Sigmoid colon (tissue), 7 donors: ENCODE results near the gene MAK. TPM values are rescaled to one million over a fixed set of nuclear protein-coding genes. Genes with fewer than 3 reads are reported as not detected.
A peak's percentile ranks its signal among the peaks of the same experiment; 100 is the strongest.

Experiments
- DNase-seq: peaks from one replicate; pipeline ENCODE4 v3.0.0-alpha.2; 2019
- H3K27ac ChIP-seq, 4 donors: fragments of 200-600 bp; sonication (generic); one replicate each; pipeline ENCODE4 v1.5.1; 2016 to 2019; ENCODE audit warnings: mild to moderate bottlenecking in 1 of 4
- H3K27me3 ChIP-seq, 3 donors: fragments of 200-600 bp; sonication (generic); one replicate each; pipeline ENCODE4 v1.5.1; 2019; ENCODE audit warnings: mild to moderate bottlenecking in 1 of 3
- H3K36me3 ChIP-seq, 4 donors: fragments of 200-600 bp; sonication (generic); one replicate each; pipeline ENCODE4 v1.5.1; 2016 to 2019
- H3K4me1 ChIP-seq, 4 donors: fragments of 200-600 bp; sonication (generic); one replicate each; pipeline ENCODE4 v1.5.1; 2017 to 2019
- H3K4me3 ChIP-seq, 4 donors: fragments of 200-600 bp; sonication (generic); one replicate each; pipeline ENCODE4 v1.5.1; 2017 to 2019; ENCODE audit warnings: mild to moderate bottlenecking in 2 of 4, moderate library complexity in 1 of 4
- H3K9me3 ChIP-seq, 4 donors: fragments of 200-600 bp in 3 of 4; sonication (generic) in 3 of 4; one replicate each; pipeline versions ENCODE4 v1.5.1 to v1.6.1; 2013 to 2019
- CTCF ChIP-seq, 4 experiments: fragments of 450-650 bp in 3 of 4; fragments of 200-600 bp in 1 of 4; IDR thresholded peaks; one replicate each; pipeline ENCODE4 v1.5.1; 2016 to 2019; ENCODE audit warnings: antibody characterized with exemption in 4 of 4, mild to moderate bottlenecking in 3 of 4, moderate library complexity in 2 of 4
- EP300 ChIP-seq, 4 donors: sonication (generic); formaldehyde crosslinking; IDR thresholded peaks; one replicate each; pipeline ENCODE4 v1.6.1; 2017; ENCODE audit warnings: antibody characterized with exemption in 4 of 4
- POLR2A ChIP-seq, 2 donors: fragments of 450-650 bp; IDR thresholded peaks; one replicate each; pipeline ENCODE4 v1.6.1; 2016; ENCODE audit warnings: antibody characterized with exemption in 2 of 2, mild to moderate bottlenecking in 2 of 2, moderate library complexity in 2 of 2
- POLR2AphosphoS5 ChIP-seq, 4 donors: sonication (generic); formaldehyde crosslinking; IDR thresholded peaks; one replicate each; pipeline ENCODE4 v1.6.1; 2017; ENCODE audit warnings: antibody characterized with exemption in 4 of 4
- WGBS, 2 donors: extraction: QIAGEN DNeasy Blood & Tissue Kit; methylation state at CpG; one replicate each; pipeline ENCODE4 v1.1.7; 2013; 5-methylcytosine and 5-hydroxymethylcytosine counted together
- intact Hi-C: fragments of 100-400 bp; cut with DNase I; formaldehyde crosslinking; loops from one replicate; pipeline ENCODE4 v1.15.1; 2023
- polyA plus RNA-seq, 3 donors: library from polyadenylated mRNA; stranded (reverse); fragments of 200-250 nt; gene quantifications; one replicate each; pipeline ENCODE4 v1.2.3, GENCODE V29; 2013
- total RNA-seq, 4 donors: library from RNA; depleted of rRNA; stranded (reverse); fragments of >200 nt; gene quantifications; one replicate each; pipeline ENCODE4 v1.1.0, GENCODE V29; 2016
- donor health status: healthy with polysubstance abuse.
- donor health status: Bipolar disorder and iron deficiency.
- donor health status: healthy.

MAK gene
- total and polyA plus RNA-seq, 7 donors = 0.03 to 0.36 TPM; not detected in 5

GRCh38 chr6:10733863-10734262, 104.5 kb downstream of the MAK start:
- Histone ChIP-seq H3K9me3 (no peaks in the 10 kb centered on the region), H3K4me1 (peaks cover 0 to 17% (median 0%) of the 10 kb centered on the region in 4 donors), H3K36me3 (peaks cover 0 to 37% (median 14%) of the 10 kb centered on the region in 4 donors), H3K4me3 (no peak overlapping the region), H3K27me3 (no peaks in the 10 kb centered on the region), H3K27ac (peak overlapping the region in 2 of 4 donors; percentile 44 to 61)
- 97% methylated on average over 3 of the region's 3 CpGs for WGBS, 2 donors
- no peak for TF ChIP-seq CTCF (IDR thresholded peaks at IDR 0.05)
- TF ChIP-seq POLR2A (IDR thresholded peaks at IDR 0.05) = no peak
- no peak for TF ChIP-seq POLR2AphosphoS5 (IDR thresholded peaks at IDR 0.05)
- DNase-seq = no peak
- intact Hi-C loops = no loop called here

- Histone ChIP-seq H3K27me3 (no peaks in the 10 kb centered on the region), H3K9me3 (no peaks in the 10 kb centered on the region), H3K4me3 (peak overlapping the region in 1 of 4 donors; percentile 6), H3K36me3 (peaks cover 0 to 43% (median 14%) of the 10 kb centered on the region in 4 donors), H3K27ac (peak overlapping the region in 3 of 4 donors; percentile 44 to 61 (median 49)), H3K4me1 (peaks cover 0 to 17% (median 0%) of the 10 kb centered on the region in 4 donors)
- WGBS, 2 donors = 88 to 94% methylated on average over 17 of the region's 17 CpGs
- DNase-seq = peak; percentile 54
- TF ChIP-seq CTCF (IDR thresholded peaks at IDR 0.05) (no peak), EP300 (IDR thresholded peaks at IDR 0.05) (no peak), POLR2A (IDR thresholded peaks at IDR 0.05) (no peak), POLR2AphosphoS5 (IDR thresholded peaks at IDR 0.05) (no peak)
- intact Hi-C loops = no loop called here
These were observed 105.1 kb downstream of the MAK start for GRCh38 chr6:10733151-10733715.

GRCh38 chr6:10730254-10730653, 108.1 kb downstream of the MAK start:
- Histone ChIP-seq H3K36me3 (peaks cover 0 to 68% (median 22%) of the 10 kb centered on the region in 4 donors), H3K4me1 (peaks cover 0 to 18% (median 7%) of the 10 kb centered on the region in 4 donors)
- TF ChIP-seq POLR2AphosphoS5 (IDR thresholded peaks at IDR 0.05) (no peak), POLR2A (IDR thresholded peaks at IDR 0.05) (no peak), EP300 (IDR thresholded peaks at IDR 0.05) (no peak), CTCF (IDR thresholded peaks at IDR 0.05) (no peak)

GRCh38 chr6:10725716-10726115, 112.6 kb downstream of the MAK start:
- WGBS, 2 donors = 91 to 93% methylated on average over 9 of the region's 9 CpGs
- peaks cover 0 to 36% (median 28%) of the 10 kb centered on the region in 4 donors for H3K4me1 ChIP-seq
- no peak for TF ChIP-seq EP300 (IDR thresholded peaks at IDR 0.05)
- no peak for TF ChIP-seq POLR2A (IDR thresholded peaks at IDR 0.05)
- TF ChIP-seq POLR2AphosphoS5 (IDR thresholded peaks at IDR 0.05) = no peak
- no peak for TF ChIP-seq CTCF (IDR thresholded peaks at IDR 0.05)
- intact Hi-C loops = loop anchor here (10.0 kb wide), 1 partner anchor 121 kb away; no protein-coding TSS in a partner anchor
- DNase-seq = no peak
- H3K9me3 ChIP-seq = no peaks in the 10 kb centered on the region
- H3K36me3 ChIP-seq = peaks cover 0 to 53% (median 19%) of the 10 kb centered on the region in 4 donors
- H3K27ac ChIP-seq = no peak overlapping the region
- H3K27me3 ChIP-seq = no peaks in the 10 kb centered on the region
- no peak overlapping the region for H3K4me3 ChIP-seq

More at GRCh38 chr6:10730254-10730653, 108.1 kb downstream of the MAK start:
- DNase-seq = no peak
- Histone ChIP-seq H3K27me3 (no peaks in the 10 kb centered on the region), H3K9me3 (no peaks in the 10 kb centered on the region), H3K27ac (no peak overlapping the region), H3K4me3 (no peak overlapping the region)
- 83 to 88% methylated on average over 3 of the region's 3 CpGs for WGBS, 2 donors
- intact Hi-C loops = no loop called here
